ENCODE results near the gene SERPINA6. TPM values are rescaled to one million over a fixed set of nuclear protein-coding genes. Genes with fewer than 3 reads are reported as not detected.

The SERPINA6 gene
- total RNA-seq, 4 donors from 2014 or later, result 1.5 TPM; not detected in 3

- ATAC-seq (ENCODE audit: low FRiP score) (no peak), DNase-seq (ENCODE audit: low spot score) (no peak)
- no peak for TF ChIP-seq CTCF (IDR thresholded peaks at IDR 0.05)
These were observed 20.3 kb upstream of the SERPINA6 start for GRCh38 chr14:94343238-94344005.

GRCh38 chr14:94342334-94342934, 19.3 kb upstream of the SERPINA6 start:
- peak; percentile 97 for ATAC-seq (ENCODE audit: low FRiP score)
- DNase-seq (ENCODE audit: low spot score), result peak; percentile 85
- no peak for TF ChIP-seq CTCF (IDR thresholded peaks at IDR 0.05)

GRCh38 chr14:94341656-94342333, 18.7 kb upstream of the SERPINA6 start:
- DNase-seq (ENCODE audit: low spot score) (no peak), ATAC-seq (ENCODE audit: low FRiP score) (peak; percentile 7)
- no peak for TF ChIP-seq CTCF (IDR thresholded peaks at IDR 0.05)

GRCh38 chr14:94340533-94340932, 17.4 kb upstream of the SERPINA6 start:
- DNase-seq (ENCODE audit: low spot score), result no peak
- TF ChIP-seq CTCF (IDR thresholded peaks at IDR 0.05), result no peak
- no peak for ATAC-seq (ENCODE audit: low FRiP score)

GRCh38 chr14:94338023-94338422, 14.9 kb upstream of the SERPINA6 start:
- TF ChIP-seq CTCF (IDR thresholded peaks at IDR 0.05), result no peak
- no peak for DNase-seq (ENCODE audit: low spot score)
- no peak for ATAC-seq (ENCODE audit: low FRiP score)

GRCh38 chr14:94337274-94337673, 14.1 kb upstream of the SERPINA6 start:
- DNase-seq (ENCODE audit: low spot score) (no peak), ATAC-seq (ENCODE audit: low FRiP score) (no peak)
- no peak for TF ChIP-seq CTCF (IDR thresholded peaks at IDR 0.05)
